Caki2 (cell line): Measurements from ENCODE around the gene SLC16A5. TPM values are rescaled to one million over a fixed set of nuclear protein-coding genes. Genes with fewer than 3 reads are reported as not detected.

Source experiments
- DNase-seq: peaks from one replicate; pipeline ENCODE4 v3.0.0-alpha.2; 2015; ENCODE audit warnings: low read depth
- in situ Hi-C: cut with HindIII; loops from 2 replicates; pipeline ENCODE4 v1.10.0; 2016; ENCODE audit warnings: low sequenced_read_pairs, low pct_unique_long_range_greater_than_20kb, mixed read lengths
- total RNA-seq: library from RNA; depleted of rRNA; stranded (reverse); fragments of >200 nt; shearing (Covaris generic); gene quantifications from 2 replicates; pipeline ENCODE4 v1.2.3, GENCODE V29; 2014; ENCODE audit warnings: low replicate concordance

SLC16A5 gene
- total RNA-seq, 1 experiment from 2014 or later = 4.4 TPM

- in situ Hi-C loops = no loop called here
- DNase-seq = no peak
These were observed 8.8 kb upstream of the SLC16A5 start for GRCh38 chr17:75079023-75079373.

- in situ Hi-C loops = no loop called here
These were observed 5.9 kb upstream of the SLC16A5 start for GRCh38 chr17:75081611-75082540.

DNA sequence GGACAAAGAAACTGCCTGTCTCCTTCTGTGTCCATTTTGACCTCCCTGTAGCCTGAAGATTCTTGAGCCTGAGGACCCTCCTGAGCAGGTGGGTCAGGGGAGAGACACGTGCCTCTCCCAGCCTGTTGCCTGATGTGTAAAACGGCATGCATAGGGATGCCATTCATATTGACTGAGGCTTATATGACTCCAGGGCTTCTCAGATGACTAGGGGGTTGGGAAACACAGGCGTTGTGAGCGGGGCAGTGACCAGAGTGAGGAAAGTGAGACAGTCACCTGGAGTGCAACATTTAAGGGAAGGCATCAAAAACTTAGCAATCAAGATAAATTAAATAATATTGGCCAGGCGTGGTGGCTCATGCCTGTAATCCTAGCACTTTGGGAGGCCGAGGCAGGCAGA, 5.1 kb upstream of the SLC16A5 start:
- DNase-seq = no peak
- in situ Hi-C loops = no loop called here

More at GRCh38 chr17:75081611-75082540, 5.9 kb upstream of the SLC16A5 start:
- no peak for DNase-seq

DNA sequence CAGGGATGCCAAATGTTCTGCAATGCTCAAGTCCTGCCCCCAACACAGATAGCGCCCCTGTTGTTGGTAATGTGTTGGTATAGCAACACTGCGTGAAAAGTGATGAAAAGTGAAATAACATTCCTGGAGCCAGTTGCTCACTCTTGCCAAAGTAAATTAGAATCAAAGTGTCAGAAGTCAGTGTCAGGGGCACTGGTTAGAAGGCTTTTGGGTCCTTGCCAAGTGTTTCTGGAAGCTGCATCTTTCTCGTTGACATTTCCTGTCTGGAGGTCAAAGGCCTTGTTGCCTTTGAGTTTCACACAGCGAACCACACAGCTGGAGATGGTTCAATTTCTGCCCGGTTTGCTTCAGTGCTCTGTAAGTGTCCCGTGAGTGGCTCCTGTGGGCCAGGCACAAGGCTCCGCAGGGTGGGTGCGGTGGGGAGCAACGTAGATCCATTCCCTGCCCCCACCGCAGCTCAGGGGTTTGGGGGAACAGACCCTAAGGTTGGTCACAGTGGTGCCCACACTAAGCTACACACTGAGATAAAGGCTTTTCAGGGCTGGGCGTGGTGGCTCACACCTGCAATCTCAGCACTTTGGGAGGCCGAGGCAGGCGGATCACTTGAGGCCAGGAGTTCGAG, 3.6 kb upstream of the SLC16A5 start:
- in situ Hi-C loops = no loop called here
- peak; percentile 87 for DNase-seq

GRCh38 chr17:75086496-75087181, 1.1 kb upstream of the SLC16A5 start:
- no peak for DNase-seq
- in situ Hi-C loops = no loop called here

DNA sequence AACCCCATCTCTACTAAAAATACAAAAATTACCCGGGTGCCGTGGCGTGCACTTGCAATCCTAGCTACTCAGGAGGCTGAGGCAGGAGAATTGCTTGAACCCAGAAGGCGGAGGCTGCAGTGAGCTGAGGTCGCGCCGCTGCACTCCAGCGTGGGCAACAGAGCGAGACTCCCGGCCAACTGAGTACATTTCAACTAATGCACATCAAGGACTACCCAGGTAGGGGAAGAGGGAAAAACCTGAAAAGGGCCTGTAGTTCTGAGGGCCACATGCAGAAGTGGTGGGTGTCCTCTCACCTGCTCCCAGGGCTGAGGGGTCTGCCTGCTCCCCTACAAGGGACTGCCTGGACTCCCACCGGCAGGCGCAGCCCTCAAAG, 584 bp upstream of the SLC16A5 start:
- in situ Hi-C loops = no loop called here
- no peak for DNase-seq

GRCh38 chr17:75088465-75089417, 987 bp downstream of the SLC16A5 start:
- no peak for DNase-seq
- in situ Hi-C loops = no loop called here

- in situ Hi-C loops = no loop called here
- no peak for DNase-seq
These were observed 3.4 kb downstream of the SLC16A5 start for GRCh38 chr17:75090871-75091854.

DNA sequence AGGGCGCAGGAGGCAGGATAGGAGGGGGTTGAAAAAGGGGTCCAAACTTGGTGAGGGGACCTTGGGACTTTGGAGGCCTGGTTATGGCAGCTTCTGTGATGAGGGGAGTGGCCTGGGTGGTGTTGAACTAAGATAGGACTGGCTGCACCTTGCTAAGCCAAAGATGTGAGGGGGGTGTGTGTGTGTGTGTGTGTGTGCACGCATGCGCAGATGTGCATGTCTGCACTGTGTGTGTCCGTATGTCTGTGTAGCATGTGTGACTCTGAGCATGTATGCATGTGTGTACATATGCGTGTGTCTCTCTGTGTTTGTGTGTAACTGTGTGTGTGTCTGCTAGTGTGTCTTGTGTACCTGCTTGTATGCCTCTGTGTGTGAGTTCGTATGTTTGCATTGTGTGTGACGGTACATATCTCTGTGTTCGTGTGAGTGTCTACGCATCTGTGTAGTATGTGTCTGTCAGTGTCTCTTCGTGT, 4.1 kb downstream of the SLC16A5 start:
- in situ Hi-C loops = no loop called here
- no peak for DNase-seq

DNA sequence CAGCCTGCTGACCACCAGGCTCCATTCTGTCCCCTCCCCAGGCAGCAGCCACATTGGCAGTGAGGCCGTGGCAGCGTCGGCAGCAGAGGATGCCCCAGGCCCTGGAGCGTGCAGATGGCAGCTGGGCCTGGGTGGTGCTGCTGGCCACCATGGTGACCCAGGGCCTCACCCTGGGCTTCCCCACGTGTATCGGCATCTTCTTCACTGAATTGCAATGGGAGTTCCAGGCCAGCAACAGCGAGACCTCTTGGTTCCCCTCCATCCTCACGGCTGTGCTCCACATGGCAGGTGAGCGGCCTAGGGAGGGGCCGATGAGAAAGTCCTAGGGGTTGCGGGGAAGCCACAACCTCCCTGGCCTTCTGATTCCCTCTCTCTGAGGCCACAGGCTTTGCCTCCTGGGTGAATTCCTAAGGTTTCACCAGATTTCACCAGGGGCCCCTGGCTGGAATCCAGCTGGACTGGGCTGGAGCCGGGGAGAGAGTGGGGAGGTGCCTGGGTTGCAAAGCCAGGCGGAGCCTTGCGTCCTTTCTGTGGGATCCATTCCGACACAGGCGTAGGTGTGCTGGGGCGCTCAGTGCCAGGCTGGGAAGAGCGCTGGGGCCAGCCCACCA, 5.9 kb downstream of the SLC16A5 start:
- in situ Hi-C loops = no loop called here
- no peak for DNase-seq

GRCh38 chr17:75094871-75095399, 7.2 kb downstream of the SLC16A5 start:
- no peak for DNase-seq
- in situ Hi-C loops = no loop called here

GRCh38 chr17:75096082-75096625, 8.4 kb downstream of the SLC16A5 start:
- in situ Hi-C loops = no loop called here
- DNase-seq = peak; percentile 98

DNA sequence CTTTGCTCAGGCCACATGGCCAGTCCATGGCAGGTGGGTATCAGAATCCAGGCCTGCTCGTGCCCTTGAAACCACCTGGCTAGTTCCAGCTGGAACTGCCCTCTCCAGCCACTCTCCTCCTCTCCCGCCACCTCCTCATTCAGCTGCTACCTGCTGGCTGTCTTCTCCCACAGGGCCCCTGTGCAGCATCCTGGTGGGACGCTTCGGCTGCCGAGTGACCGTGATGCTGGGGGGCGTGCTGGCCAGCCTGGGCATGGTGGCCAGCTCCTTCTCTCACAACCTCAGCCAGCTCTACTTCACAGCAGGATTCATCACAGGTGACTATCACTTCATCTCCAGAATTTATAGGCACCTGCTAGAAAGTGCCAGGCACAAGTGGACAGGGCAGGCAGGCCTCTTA, 10.1 kb downstream of the SLC16A5 start:
- in situ Hi-C loops = no loop called here
- no peak for DNase-seq

- in situ Hi-C loops = no loop called here
- DNase-seq = no peak
These were observed 11.1 kb downstream of the SLC16A5 start for GRCh38 chr17:75098861-75099260.

DNA sequence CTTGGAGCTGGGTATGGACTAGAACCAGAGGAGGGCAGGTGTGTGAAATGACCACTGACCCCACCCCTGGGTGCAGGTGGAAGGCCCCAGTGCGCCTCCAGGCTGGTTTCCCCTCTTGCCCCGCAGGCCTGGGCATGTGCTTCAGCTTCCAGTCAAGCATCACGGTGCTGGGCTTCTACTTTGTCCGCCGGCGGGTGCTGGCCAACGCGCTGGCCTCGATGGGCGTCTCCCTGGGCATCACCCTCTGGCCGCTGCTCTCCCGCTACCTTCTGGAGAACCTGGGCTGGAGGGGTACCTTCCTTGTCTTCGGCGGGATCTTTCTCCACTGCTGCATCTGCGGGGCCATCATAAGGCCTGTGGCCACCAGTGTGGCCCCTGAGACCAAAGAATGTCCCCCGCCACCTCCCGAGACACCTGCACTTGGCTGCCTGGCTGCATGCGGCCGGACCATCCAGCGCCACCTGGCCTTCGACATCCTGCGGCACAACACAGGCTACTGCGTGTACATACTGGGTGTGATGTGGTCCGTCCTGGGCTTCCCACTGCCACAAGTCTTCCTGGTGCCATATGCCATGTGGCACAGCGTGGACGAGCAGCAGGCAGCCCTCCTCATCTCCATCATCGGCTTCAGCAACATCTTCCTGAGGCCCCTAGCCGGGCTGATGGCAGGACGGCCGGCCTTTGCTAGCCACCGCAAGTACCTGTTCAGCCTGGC, 12.3 kb downstream of the SLC16A5 start:
- DNase-seq = no peak
- in situ Hi-C loops = no loop called here
